ENCODE results near the gene SGMS1.

Gene SGMS1

GRCh38 chr10:50260791-50261281, 362.9 kb downstream of the SGMS1 start:
- Histone ChIP-seq H3K9me3 (no peaks in the 10 kb centered on the region), H3K27me3 (no peaks in the 10 kb centered on the region), H3K4me1 (no peaks in the 10 kb centered on the region), H3K27ac (no peak overlapping the region), H3K36me3 (no peaks in the 10 kb centered on the region), H3K4me3 (no peak overlapping the region)
- intact Hi-C loops (cut with DNase I; ENCODE audit: low total_unique reads) = no loop called here
- DNase-seq = no peak
- TF ChIP-seq CTCF (IDR thresholded peaks at IDR 0.05) = no peak
